OCI-LY7 (cell line): ENCODE measurements around the gene POLR1A. TPM values are rescaled to one million over a fixed set of nuclear protein-coding genes. Genes with fewer than 3 reads are reported as not detected.

Experiments
- BruUV-seq: library from RNA; stranded (reverse); fragments of 400-500 nt; replicated peaks from 2 replicates; lab custom pipeline; 2021; lab: Mats Ljungman, UMichigan
- CTCF ChIA-PET: fragments of 300-600 bp; sonication (Branson Sonifier 250); formaldehyde crosslinking; loops from one replicate; lab custom pipeline; 2022; ENCODE audit warnings: antibody characterized with exemption; ENCODE audit not compliant: unreplicated experiment; lab: Charles Lee
- POLR2A ChIA-PET: fragments of 300-600 bp; sonication (Branson Sonifier 250); formaldehyde crosslinking; loops from one replicate; lab custom pipeline; 2022; ENCODE audit warnings: antibody characterized with exemption; lab: Charles Lee
- DNase-seq: peaks from one replicate; pipeline ENCODE4 v3.0.0-alpha.2; 2015; ENCODE audit warnings: low spot score
- H2AFZ ChIP-seq: fragments of 200-600 bp; sonication (generic), shearing (Covaris generic); 2 replicates; pipeline ENCODE4 v1.6.1; 2014; ENCODE audit warnings: mild to moderate bottlenecking, antibody characterized with exemption, low read length, moderate library complexity
- H3K27ac ChIP-seq: fragments of 200-600 bp; sonication (generic); 2 replicates; pipeline ENCODE4 v1.5.1; 2014; ENCODE audit warnings: mixed run types, low read depth, mild to moderate bottlenecking, moderate library complexity, low read length, inconsistent platforms; ENCODE audit not compliant: poor library complexity, severe bottlenecking
- H3K36me3 ChIP-seq: fragments of 200-600 bp; sonication (generic); 2 replicates; pipeline ENCODE4 v1.6.1; 2014; ENCODE audit warnings: mild to moderate bottlenecking, antibody characterized with exemption, low read length, moderate library complexity, mixed read lengths; ENCODE audit not compliant: insufficient read depth
- H3K4me1 ChIP-seq: fragments of 200-600 bp; sonication (generic); 2 replicates; pipeline ENCODE4 v1.5.1; 2014; ENCODE audit warnings: mild to moderate bottlenecking, low read length; ENCODE audit not compliant: insufficient read depth, poor library complexity, severe bottlenecking
- H3K4me2 ChIP-seq: fragments of 200-600 bp; sonication (generic); 2 replicates; pipeline ENCODE4 v1.6.1; 2014; ENCODE audit warnings: mild to moderate bottlenecking, low read length
- H3K4me3 ChIP-seq: fragments of 200-600 bp; sonication (generic); 2 replicates; pipeline ENCODE4 v1.5.1; 2014; ENCODE audit warnings: mild to moderate bottlenecking, low read depth, low read length; ENCODE audit not compliant: poor library complexity, severe bottlenecking
- H3K79me2 ChIP-seq: fragments of 200-600 bp; sonication (generic); 2 replicates; pipeline ENCODE4 v1.6.1; 2016; ENCODE audit warnings: low read depth, mild to moderate bottlenecking, low read length, moderate library complexity, mixed read lengths; ENCODE audit not compliant: insufficient read depth
- H3K9me2 ChIP-seq: fragments of 200-600 bp; sonication (generic); 2 replicates; pipeline ENCODE4 v1.6.1; 2016; ENCODE audit warnings: mild to moderate bottlenecking, low read length, mixed read lengths; ENCODE audit not compliant: insufficient read depth
- H3K9me3 ChIP-seq: fragments of 200-600 bp; sonication (generic); 2 replicates; pipeline ENCODE4 v1.6.1; 2014; ENCODE audit warnings: mild to moderate bottlenecking, mixed run types, low read length, mixed read lengths
- H4K20me1 ChIP-seq: fragments of 200-600 bp; sonication (generic); 2 replicates; pipeline ENCODE4 v1.6.1; 2014; ENCODE audit warnings: mild to moderate bottlenecking, antibody characterized with exemption, low read length, moderate library complexity, mixed read lengths; ENCODE audit not compliant: insufficient read depth
- CTCF ChIP-seq: fragments of 200-600 bp; sonication (generic); conservative IDR thresholded peaks from 2 replicates; pipeline ENCODE4 v1.5.1; 2014; ENCODE audit warnings: mild to moderate bottlenecking, antibody characterized with exemption, low read length, moderate library complexity, mixed read lengths
- EZH2phosphoT487 ChIP-seq: fragments of 200-600 bp; sonication (generic); IDR thresholded peaks from 2 replicates; pipeline ENCODE4 v1.6.1; 2018; ENCODE audit warnings: low read depth, borderline replicate concordance, mild to moderate bottlenecking, mixed run types, antibody characterized with exemption, low read length, moderate library complexity, mixed read lengths
- intact Hi-C: fragments of 100-400 bp; cut with micrococcal nuclease; formaldehyde crosslinking; loops from one replicate; pipeline ENCODE4 v1.10.0; 2022; ENCODE audit not compliant: unreplicated experiment
- total RNA-seq, 2 experiments: library from RNA; depleted of rRNA in 1 of 2; stranded (reverse); fragments of >200 nt in 1 of 2; shearing (Covaris generic) in 1 of 2; gene quantifications; 2 replicates each; pipeline ENCODE4 v1.2.3, GENCODE V29; 2014 to 2022

Gene POLR1A
- total RNA-seq, 2 experiments from 2014 or later, result 17.5 to 53.3 TPM

- intact Hi-C loops, result loop anchor here (2.0 to 5.0 kb wide), 4 partner anchors 44 to 585 kb away; partner anchors contain the start of genes CHMP3 and RNF103
- H3K4me1 ChIP-seq, result peaks cover 61% of the 10 kb centered on the region
- ChIA-PET POLR2A (interaction anchor here (0.8 to 1.3 kb wide), 3 partner anchors 9 to 47 kb away, joined by 3 to 4 read pairs (median 3); no protein-coding TSS in a partner anchor), CTCF (interaction anchor here (0.6 to 1.9 kb wide), 3 partner anchors 43 to 149 kb away, joined by 3 to 12 read pairs (median 3); partner anchors contain the start of gene ST3GAL5)
- TF ChIP-seq CTCF (no peak), EZH2phosphoT487 (no peak)
- no peaks in the 10 kb centered on the region for H3K9me3 ChIP-seq
- H3K79me2 ChIP-seq, result no peaks in the 10 kb centered on the region
- no TSS peak for BruUV-seq
- peaks cover 87% of the 10 kb centered on the region for H3K36me3 ChIP-seq
- peak overlapping the region; percentile 84 for H3K4me2 ChIP-seq
- peak; percentile 64 for DNase-seq
- no peaks in the 10 kb centered on the region for H3K9me2 ChIP-seq
- H3K27ac ChIP-seq, result peak overlapping the region; percentile 98
- peak overlapping the region; percentile 13; the same call in 1 of the 2 replicates for H2AFZ ChIP-seq
- no peaks in the 10 kb centered on the region for H4K20me1 ChIP-seq
- peak overlapping the region; percentile 53 for H3K4me3 ChIP-seq
Measured at GRCh38 chr2:86037141-86037794, 68.4 kb downstream of the POLR1A start.

- peak overlapping the region; percentile 13; the same call in 1 of the 2 replicates for H2AFZ ChIP-seq
- no peaks in the 10 kb centered on the region for H3K9me2 ChIP-seq
- ChIA-PET CTCF (interaction anchor here (0.5 to 1.9 kb wide), 6 partner anchors 42 to 393 kb away, joined by 3 to 12 read pairs (median 3); partner anchors contain the start of genes PTCD3 and ST3GAL5), POLR2A (interaction anchor here (0.8 to 1.3 kb wide), 6 partner anchors 9 to 421 kb away, joined by 3 to 11 read pairs (median 3); partner anchors contain the start of genes POLR1A, PTCD3 and USP39)
- peaks cover 61% of the 10 kb centered on the region for H3K4me1 ChIP-seq
- TSS peak; percentile 89 for BruUV-seq
- peak overlapping the region; percentile 98 for H3K27ac ChIP-seq
- H3K79me2 ChIP-seq, result no peaks in the 10 kb centered on the region
- DNase-seq, result no peak
- H3K4me3 ChIP-seq, result peak overlapping the region; percentile 53
- peak overlapping the region; percentile 84 for H3K4me2 ChIP-seq
- H3K9me3 ChIP-seq, result no peaks in the 10 kb centered on the region
- TF ChIP-seq CTCF, result no peak
- no peak for TF ChIP-seq EZH2phosphoT487
- H4K20me1 ChIP-seq, result no peaks in the 10 kb centered on the region
- H3K36me3 ChIP-seq, result peaks cover 87% of the 10 kb centered on the region
- intact Hi-C loops, result loop anchor here (1.0 to 5.0 kb wide), 7 partner anchors 44 to 586 kb away; partner anchors contain the start of genes CHMP3, PTCD3 and RNF103
Measured at GRCh38 chr2:86036669-86037138, 69.0 kb downstream of the POLR1A start.
